SK-N-SH (cell line): Measurements from ENCODE around the gene EXOC3.

Source experiments
- CTCF ChIP-seq: fragments of 200-600 bp; sonication (generic); IDR thresholded peaks from 2 replicates; pipeline ENCODE4 v1.6.1; 2017; ENCODE audit warnings: antibody characterized with exemption, mild to moderate bottlenecking, moderate library complexity
- EP300 ChIP-seq, 2 experiments: IDR thresholded peaks; 2 replicates each; pipeline versions ENCODE4 v1.4.0 to v1.6.1; 2012; ENCODE audit warnings: borderline replicate concordance in 1 of 2, low read depth in 1 of 2, low read length in 1 of 2
- EZH2phosphoT487 ChIP-seq: fragments of 200-600 bp; sonication (generic); IDR thresholded peaks from 2 replicates; pipeline ENCODE4 v1.6.1; 2017; ENCODE audit warnings: low read depth, mixed run types, mild to moderate bottlenecking, antibody characterized with exemption, moderate library complexity, borderline replicate concordance
- FOXM1 ChIP-seq: IDR thresholded peaks from 2 replicates; pipeline ENCODE4 v1.4.0; 2012; ENCODE audit warnings: low read depth, mild to moderate bottlenecking
- GABPA ChIP-seq: IDR thresholded peaks from 2 replicates; pipeline ENCODE4 v1.4.0; 2012; ENCODE audit warnings: low read depth, mild to moderate bottlenecking
- IRF3 ChIP-seq: fragments of 150-350 bp; IDR thresholded peaks from 2 replicates; pipeline ENCODE4 v1.6.1; 2016; ENCODE audit warnings: mild to moderate bottlenecking, low read depth, low read length
- MEF2A ChIP-seq: IDR thresholded peaks from 2 replicates; pipeline ENCODE4 v1.4.0; 2012; ENCODE audit warnings: low read depth, borderline replicate concordance
- POLR2AphosphoS5 ChIP-seq: IDR thresholded peaks from 2 replicates; pipeline ENCODE4 v1.6.1; 2012; ENCODE audit warnings: low read depth, low read length
- REST ChIP-seq: IDR thresholded peaks from 2 replicates; pipeline ENCODE4 v1.6.1; 2012; ENCODE audit warnings: mild to moderate bottlenecking, low read depth, low read length, moderate library complexity
- RXRA ChIP-seq: IDR thresholded peaks from 2 replicates; pipeline ENCODE4 v1.4.0; 2012; ENCODE audit warnings: low read depth, mild to moderate bottlenecking, borderline replicate concordance
- SMC3 ChIP-seq: IDR thresholded peaks from 2 replicates; pipeline ENCODE4 v1.6.1; 2012; ENCODE audit warnings: low read depth, low read length, improper control_type of control experiment
- TAF1 ChIP-seq: IDR thresholded peaks from 2 replicates; pipeline ENCODE4 v1.6.1; 2012; ENCODE audit warnings: low read depth, mild to moderate bottlenecking, low read length, moderate library complexity, borderline replicate concordance
- USF2 ChIP-seq: fragments of 150-350 bp; IDR thresholded peaks from 2 replicates; pipeline ENCODE4 v1.6.1; 2017; ENCODE audit warnings: antibody characterized with exemption, low read length, low read depth, borderline replicate concordance

- TF ChIP-seq CTCF = no peak
- TF ChIP-seq TAF1 = no peak
- no peak for TF ChIP-seq GABPA
- no peak for TF ChIP-seq USF2
- TF ChIP-seq REST = no peak
- TF ChIP-seq IRF3 = no peak
- TF ChIP-seq EP300 (IDR thresholded peaks at IDR 0.05; ENCODE audit: borderline replicate concordance in 1 of 2, low read depth in 1 of 2, low read length in 1 of 2) = no peak
- TF ChIP-seq RXRA = no peak
- no peak for TF ChIP-seq FOXM1
- TF ChIP-seq MEF2A = no peak
- TF ChIP-seq EZH2phosphoT487 = no peak
- no peak for TF ChIP-seq SMC3
- no peak for TF ChIP-seq POLR2AphosphoS5
Measured at GRCh38 chr5:406041-406440, 36.9 kb upstream of the EXOC3 start.
